ENCODE results near the gene TMEM35B.
"Not testable (repeated sequence)": the region's sequence is repeated elsewhere in the genome, so short reads cannot be mapped to it uniquely, and the experiment has no call there.

Gene TMEM35B

DNA sequence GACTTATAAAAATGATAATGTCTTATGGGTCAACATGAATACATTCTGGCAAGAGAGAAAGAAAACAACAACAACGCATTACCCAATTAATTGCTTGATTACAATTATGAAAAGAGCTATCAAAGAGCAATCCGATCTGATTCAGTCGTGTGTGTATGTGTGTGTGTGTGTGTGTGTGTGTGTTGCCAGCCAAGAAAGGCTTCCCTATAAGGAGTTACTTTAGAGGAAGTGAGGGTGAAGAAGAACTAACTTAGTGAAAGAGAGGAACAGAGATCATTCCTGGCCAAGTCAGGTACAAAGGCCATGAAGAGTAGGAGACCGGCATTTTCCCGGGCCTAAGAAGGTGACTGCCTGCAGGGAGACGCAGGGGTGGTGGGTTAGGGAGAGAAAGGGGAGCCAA, 9.4 kb downstream of the TMEM35B start:
- no peak for DNase-seq

DNA sequence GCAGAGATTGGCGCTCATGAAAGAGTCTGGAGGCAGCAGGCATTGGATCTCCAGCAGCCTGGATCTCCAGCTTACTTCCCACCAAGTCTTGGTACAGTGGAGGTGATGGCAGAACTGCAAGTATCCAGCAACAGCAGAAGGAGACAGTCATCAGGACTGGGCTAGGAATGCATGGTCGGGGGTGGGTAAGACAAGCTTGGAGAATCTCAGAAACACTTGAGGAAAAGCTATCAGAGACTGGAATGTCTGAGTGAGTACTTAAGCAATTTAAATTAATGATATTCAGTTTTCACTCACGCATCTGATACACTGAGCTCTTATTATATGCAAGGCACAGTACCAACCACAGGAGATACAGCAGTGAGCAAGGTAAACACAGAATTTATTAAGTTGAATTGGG, 9.8 kb downstream of the TMEM35B start:
- no peak for DNase-seq

DNA sequence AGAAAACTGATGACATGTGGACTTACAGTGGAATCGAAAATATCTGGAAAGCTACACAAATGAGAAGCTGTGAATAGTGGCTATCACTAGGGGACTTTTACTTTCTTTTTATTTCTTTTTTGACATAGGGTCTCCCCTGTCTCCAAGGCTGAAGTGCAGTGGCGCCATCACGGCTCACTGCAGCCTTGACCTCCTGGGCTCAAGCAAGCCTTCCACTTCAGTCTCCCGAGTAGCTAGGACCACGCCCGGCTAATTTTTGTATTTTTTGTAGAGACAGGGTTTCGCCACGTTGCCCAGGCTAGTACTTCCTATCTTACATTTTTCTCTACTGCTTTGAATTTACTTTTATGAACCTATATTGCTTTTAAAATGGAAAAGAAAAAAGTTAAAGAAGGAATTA, 10.5 kb downstream of the TMEM35B start:
- no peak for DNase-seq

DNA sequence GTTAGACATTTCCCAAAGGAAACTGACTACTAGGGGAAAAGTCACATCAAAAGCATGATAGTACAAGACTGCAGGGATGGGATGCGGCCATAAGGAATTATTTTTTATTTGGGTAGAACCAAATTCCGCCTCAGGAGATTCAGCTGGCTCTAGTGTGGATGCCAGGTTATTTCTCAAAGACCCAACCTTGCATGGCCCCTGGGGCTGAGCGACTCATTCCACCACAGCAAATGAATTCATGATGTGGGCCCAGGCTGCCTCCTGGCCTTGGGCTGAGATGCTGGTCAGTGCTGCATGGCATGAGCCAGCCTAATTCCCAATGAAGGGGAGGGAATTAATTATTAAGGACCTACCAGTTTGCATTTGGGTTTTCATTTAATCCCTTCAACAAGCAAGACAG, 11.8 kb downstream of the TMEM35B start:
- no peak for DNase-seq

DNA sequence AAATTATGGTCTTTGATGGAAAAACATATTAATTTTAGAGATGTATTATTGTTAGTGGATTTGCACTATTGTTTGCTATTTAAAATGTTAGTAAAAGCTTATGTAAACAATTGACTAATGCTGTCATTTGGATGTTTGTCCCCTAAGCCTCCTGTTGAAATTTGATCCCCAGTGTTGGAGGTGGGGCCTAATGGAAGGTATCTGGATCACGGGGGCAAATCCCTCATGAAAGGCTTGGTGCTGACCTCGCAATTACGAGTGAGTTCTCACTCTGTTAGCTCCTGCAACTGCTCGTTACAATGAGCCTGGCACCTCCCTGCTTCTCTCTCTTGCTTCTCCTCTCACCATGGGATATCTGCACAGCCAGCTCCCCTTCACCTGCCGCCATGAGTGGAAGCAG, 14.3 kb downstream of the TMEM35B start:
- DNase-seq: peak; percentile 59

DNA sequence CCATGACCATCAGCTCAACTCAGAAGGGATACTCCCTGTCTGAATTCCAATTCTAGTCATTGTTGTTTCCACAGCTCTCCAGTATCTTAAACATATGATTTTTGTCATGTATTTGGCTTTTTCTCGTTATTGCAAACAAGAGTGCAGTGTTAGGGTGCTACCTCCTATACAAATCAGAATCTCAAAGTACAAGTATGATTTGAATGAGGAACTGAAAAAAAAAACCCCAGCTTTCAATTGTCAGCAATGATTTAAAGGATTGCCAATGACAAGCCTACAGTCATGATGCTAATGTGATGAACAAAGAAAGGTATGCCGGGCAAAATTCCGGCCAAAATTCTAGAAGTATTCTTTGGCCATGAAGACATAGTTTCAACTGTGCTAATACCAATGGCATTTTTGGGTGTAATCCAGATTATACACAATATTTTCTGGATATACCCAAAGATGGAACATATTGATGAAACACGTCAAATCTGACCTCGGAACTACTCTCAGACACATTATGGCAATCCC, 14.9 kb downstream of the TMEM35B start:
- DNase-seq: no peak

DNA sequence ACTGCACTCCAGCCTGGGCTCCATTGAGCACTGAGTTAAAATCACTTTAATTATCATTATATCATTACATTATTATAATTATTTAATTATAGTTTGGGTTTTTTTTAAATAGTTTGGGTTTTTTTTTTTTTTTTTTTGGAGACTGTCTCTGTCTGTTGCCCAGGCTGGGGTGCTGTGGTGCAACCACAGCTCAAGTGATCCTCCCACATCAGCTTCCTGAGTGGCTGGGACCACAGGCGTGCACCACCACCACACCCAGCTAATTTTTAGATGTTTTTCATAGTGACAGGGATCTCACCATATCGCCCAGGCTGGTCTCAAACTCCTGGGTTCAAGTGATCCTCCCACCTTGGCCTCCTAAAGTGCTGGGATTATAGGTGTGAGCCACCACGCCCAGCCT, 16.9 kb downstream of the TMEM35B start:
- not testable (repeated sequence) for DNase-seq

DNA sequence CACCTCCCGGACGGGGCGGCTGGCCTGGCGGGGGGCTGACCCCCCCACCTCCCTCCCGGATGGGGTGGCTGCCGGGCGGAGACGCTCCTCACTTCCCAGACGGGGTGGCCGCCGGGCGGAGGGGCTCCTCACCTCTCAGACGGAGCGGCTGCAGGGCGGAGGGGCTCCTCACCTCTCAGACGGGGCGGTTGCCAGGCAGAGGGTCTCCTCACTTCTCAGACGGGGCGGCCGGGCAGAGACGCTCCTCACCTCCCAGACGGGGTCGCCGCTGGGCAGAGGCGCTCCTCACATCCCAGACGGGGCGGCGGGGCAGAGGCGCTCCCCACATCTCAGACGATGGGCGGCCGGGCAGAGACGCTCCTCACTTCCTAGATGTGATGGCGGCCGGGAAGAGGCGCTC, 17.5 kb downstream of the TMEM35B start:
- not testable (repeated sequence) for DNase-seq

DNA sequence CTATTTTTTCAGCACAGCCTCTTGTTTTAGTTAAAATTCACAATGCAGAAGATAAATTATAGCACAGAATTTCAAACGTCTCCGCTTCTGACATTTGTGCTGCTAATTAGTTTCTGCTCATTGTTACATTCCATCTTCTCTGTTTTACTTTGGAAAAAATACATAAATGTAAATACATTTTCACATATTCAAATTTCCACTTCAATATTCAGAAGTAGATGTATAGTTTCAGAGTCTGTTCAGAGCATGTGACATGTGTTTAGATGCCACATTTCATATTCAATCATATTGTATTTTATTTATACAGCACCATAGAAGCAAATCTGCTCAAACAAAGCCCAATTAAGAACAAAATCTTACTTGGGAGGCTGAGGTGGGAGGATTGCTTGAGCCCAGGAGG, 19.6 kb downstream of the TMEM35B start:
- no peak for DNase-seq

DNA sequence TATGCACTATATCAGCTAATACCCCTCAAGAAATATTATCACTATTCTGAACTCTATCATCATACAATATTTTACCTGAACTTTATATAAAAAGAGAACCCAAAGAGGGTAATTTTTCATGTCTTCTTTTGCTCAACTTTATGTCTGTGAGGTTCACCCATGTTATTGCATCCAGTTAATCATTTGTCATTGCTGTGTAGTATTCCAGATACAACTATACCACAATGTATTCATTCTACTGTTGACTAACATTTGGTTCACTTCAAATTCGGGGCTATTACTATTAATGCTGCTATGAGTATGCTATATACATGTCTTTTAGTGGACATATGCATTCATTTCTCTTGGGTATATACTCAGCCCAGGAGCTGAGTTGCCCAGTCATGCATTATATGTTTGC, 34.7 kb downstream of the TMEM35B start:
- no peak for DNase-seq

DNA sequence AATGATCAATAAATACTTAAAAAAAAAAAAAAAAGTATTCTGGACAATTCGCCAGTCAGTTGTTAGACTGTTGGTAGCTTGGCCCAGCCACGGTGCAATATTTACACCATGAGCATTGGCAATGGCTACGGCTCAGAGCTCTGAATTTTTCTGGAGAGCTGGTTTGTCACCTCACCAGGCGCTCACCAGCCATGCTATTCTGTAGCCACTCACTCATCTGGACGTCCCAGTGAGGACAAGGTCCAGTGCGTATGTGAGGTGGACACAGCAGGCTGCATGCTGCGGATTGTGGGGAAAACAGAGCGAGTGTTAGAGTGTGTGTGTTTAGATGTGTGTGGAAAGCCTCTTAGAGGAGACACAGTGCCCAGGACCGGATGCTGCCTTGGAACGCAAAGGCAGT, 36.4 kb downstream of the TMEM35B start:
- DNase-seq: not testable (repeated sequence)

DNA sequence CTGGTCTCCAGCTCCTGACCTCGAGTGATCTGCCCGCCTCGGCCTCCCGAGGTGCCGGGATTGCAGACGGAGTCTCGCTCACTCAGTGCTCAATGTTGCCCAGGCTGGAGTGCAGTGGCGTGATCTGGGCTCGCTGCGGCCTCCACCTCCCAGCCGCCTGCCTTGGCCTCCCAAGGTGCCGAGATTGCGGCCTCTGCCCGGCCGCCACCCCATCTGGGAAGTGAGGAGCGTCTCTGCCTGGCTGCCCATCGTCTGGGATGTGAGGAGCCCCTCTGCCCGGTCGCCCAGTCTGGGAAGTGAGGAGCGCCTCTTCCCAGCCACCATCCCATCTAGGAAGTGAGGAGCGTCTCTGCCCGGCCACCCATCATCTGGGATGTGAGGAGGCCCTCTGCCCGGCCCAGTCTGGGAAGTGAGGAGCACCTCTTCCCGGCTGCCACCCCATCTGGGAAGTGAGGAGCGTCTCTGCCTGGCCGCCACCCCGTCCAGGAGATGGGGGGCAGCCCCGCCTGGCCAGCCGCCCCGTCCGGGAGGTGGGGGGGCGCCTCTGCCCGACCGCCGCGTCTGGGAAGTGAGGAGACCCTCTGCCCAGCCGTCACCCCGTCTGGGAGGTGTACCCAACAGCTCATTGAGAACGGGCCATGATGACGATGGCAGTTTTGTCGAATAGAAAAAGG, 37.4 kb downstream of the TMEM35B start:
- DNase-seq: not testable (repeated sequence)

DNA sequence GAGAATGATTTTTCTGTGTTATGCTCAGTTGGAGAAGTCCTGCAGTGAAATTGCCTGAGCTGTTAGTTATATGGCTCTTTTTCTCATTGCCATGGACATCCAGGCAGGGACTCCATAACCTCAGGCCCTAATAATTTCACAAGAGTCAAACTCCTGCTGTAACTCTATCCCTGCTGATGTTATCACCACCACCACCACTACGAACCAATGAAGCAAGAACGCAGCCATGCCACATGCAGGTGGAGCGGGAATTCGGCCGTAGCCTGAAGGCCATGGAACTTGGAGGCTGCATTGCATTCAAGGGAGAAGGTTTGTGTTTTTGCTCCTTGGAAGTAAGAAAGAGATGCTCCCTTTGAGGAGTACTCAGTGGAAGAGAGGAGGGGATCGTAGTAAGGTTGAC, 38.9 kb downstream of the TMEM35B start:
- no peak for DNase-seq

DNA sequence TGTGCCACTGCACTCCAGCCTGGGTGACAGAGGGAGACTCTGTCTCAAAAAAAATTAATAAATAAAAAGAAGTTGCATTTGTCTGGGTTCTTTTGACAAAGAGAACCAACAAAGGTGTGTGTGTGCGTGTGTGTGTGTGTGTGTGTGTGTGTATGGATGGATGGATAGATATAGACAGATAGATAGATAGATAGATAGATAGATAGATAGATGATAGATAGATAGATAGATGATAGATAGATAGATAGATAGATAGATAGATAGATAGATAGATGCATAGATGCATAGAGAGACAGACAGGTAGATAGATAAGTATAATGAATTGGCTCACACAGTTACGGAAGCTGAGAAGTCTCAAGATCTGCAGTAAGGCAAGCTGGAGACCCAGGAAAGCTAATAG, 43.3 kb downstream of the TMEM35B start:
- not testable (repeated sequence) for DNase-seq
